Spleen (tissue), 7 donors: ENCODE data around the gene KIF18B.

Experiments
- POLR2A ChIP-seq, 3 donors: fragments of 450-650 bp; IDR thresholded peaks; one replicate each; pipeline ENCODE4 v1.5.1; 2017; ENCODE audit warnings: antibody characterized with exemption in 3 of 3, mild to moderate bottlenecking in 1 of 3
- POLR2AphosphoS5 ChIP-seq, 3 donors: sonication (generic); formaldehyde crosslinking; IDR thresholded peaks; one replicate each; pipeline ENCODE4 v1.5.1; 2017; ENCODE audit warnings: antibody characterized with exemption in 3 of 3
- TF ChIP-seq, protein P1 (sequence below), 11 experiments: fragments of 200-600 bp in 7 of 11; fragments of 450-650 bp in 4 of 11; sonication (generic) in 4 of 11; IDR thresholded peaks in 8 of 11; conservative IDR thresholded peaks in 3 of 11; 1 replicate in 7 of 11; 2 replicates in 4 of 11; pipeline versions ENCODE4 v1.4.0 to v1.8.0; 2016 to 2021; ENCODE audit warnings: antibody characterized with exemption in 11 of 11, inconsistent platforms in 4 of 11, mild to moderate bottlenecking in 1 of 11
- donor health status: DM: no; HTN: no; CAD: no; lungs with moderate emphysema.
- donor health status: DM: no; HTN: no; CAD: no.
- donor health status: DM: no; HTN: no; CAD: no.

DNA sequence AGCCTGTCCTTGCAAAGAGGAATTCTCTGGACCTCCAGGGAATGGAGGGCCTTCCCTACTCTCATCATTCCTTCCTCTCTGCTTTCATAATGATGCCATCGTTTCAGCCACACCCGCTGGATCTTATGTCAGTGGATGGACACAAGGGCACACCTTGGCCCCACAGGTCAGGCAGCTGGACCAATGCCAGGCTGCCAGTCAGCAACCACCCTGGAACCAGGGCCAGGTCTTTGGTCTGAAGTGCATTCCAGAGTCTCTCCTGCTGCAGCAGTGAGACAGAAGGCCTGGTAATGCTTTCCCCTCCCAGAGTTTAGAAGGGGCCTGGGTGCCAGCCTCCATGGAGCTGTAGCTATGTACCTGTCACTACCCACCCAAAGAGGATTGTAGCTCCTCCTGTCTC lies 13.1 kb upstream of the KIF18B start:
- TF ChIP-seq, protein P1, sequence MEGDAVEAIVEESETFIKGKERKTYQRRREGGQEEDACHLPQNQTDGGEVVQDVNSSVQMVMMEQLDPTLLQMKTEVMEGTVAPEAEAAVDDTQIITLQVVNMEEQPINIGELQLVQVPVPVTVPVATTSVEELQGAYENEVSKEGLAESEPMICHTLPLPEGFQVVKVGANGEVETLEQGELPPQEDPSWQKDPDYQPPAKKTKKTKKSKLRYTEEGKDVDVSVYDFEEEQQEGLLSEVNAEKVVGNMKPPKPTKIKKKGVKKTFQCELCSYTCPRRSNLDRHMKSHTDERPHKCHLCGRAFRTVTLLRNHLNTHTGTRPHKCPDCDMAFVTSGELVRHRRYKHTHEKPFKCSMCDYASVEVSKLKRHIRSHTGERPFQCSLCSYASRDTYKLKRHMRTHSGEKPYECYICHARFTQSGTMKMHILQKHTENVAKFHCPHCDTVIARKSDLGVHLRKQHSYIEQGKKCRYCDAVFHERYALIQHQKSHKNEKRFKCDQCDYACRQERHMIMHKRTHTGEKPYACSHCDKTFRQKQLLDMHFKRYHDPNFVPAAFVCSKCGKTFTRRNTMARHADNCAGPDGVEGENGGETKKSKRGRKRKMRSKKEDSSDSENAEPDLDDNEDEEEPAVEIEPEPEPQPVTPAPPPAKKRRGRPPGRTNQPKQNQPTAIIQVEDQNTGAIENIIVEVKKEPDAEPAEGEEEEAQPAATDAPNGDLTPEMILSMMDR (IDR thresholded peaks at IDR 0.05 in 8 of 11, conservative IDR thresholded peaks at IDR 0.05 in 3 of 11), result no peak
- TF ChIP-seq POLR2AphosphoS5 (IDR thresholded peaks at IDR 0.05) (no peak), POLR2A (IDR thresholded peaks at IDR 0.05) (no peak)
